Heart right ventricle (tissue), 16 donors: Measurements from ENCODE around the gene CMIP. TPM values are rescaled to one million over a fixed set of nuclear protein-coding genes. Genes with fewer than 3 reads are reported as not detected.

Experiments
- ATAC-seq, 8 donors: fragments of 200-7000 bp; cut with Tn5 transposase; one replicate each; pipeline ENCODE4 v1.9.1; 2020; ENCODE audit warnings: mild to moderate bottlenecking in 8 of 8, moderate library complexity in 8 of 8, moderate number of reproducible peaks in 1 of 8
- DNase-seq, 2 donors: peaks; one replicate each; pipeline ENCODE4 v3.0.0-alpha.2; 2020
- H3K27ac ChIP-seq, 10 donors: fragments of 200-600 bp; sonication (generic) in 2 of 10; one replicate each; pipeline versions ENCODE4 v1.5.0 to v1.8.0; 2020 to 2022; ENCODE audit warnings: mild to moderate bottlenecking in 3 of 10
- H3K27me3 ChIP-seq, 7 donors: fragments of 200-600 bp; one replicate each; pipeline ENCODE4 v1.8.0; 2021 to 2022; ENCODE audit warnings: mild to moderate bottlenecking in 2 of 7
- H3K36me3 ChIP-seq, 9 donors: fragments of 200-600 bp; sonication (generic) in 1 of 9; one replicate each; pipeline versions ENCODE4 v1.5.0 to v1.8.0; 2020 to 2022; ENCODE audit warnings: mild to moderate bottlenecking in 2 of 9
- H3K4me1 ChIP-seq, 9 donors: fragments of 200-600 bp; sonication (generic) in 1 of 9; one replicate each; pipeline versions ENCODE4 v1.5.0 to v1.8.0; 2020 to 2022; ENCODE audit warnings: mild to moderate bottlenecking in 4 of 9
- H3K4me3 ChIP-seq, 10 donors: fragments of 200-600 bp; sonication (generic) in 2 of 10; one replicate each; pipeline versions ENCODE4 v1.5.0 to v1.8.0; 2020 to 2022; ENCODE audit warnings: mild to moderate bottlenecking in 7 of 10, moderate library complexity in 2 of 10
- H3K9me3 ChIP-seq, 11 donors: fragments of 200-600 bp in 10 of 11; sonication (generic) in 2 of 11; one replicate each; pipeline versions ENCODE4 v1.5.0 to v1.8.0; 2013 to 2022; ENCODE audit warnings: mild to moderate bottlenecking in 2 of 11, control low read depth in 1 of 11, moderate library complexity in 1 of 11
- CTCF ChIP-seq, 9 donors: fragments of 200-600 bp; sonication (generic) in 2 of 9; IDR thresholded peaks; one replicate each; pipeline versions ENCODE4 v1.5.0 to v1.8.0; 2021 to 2022; ENCODE audit warnings: antibody characterized with exemption in 9 of 9, mild to moderate bottlenecking in 5 of 9, moderate library complexity in 1 of 9
- WGBS, 2 donors: extraction: QIAGEN DNeasy Blood & Tissue Kit; methylation state at CpG; one replicate each; pipeline ENCODE4 v1.1.7; 2013; ENCODE audit warnings: inconsistent platforms in 1 of 2; 5-methylcytosine and 5-hydroxymethylcytosine counted together
- intact Hi-C, 10 donors: fragments of 100-400 bp; cut with DNase I; formaldehyde crosslinking; loops; one replicate each; pipeline versions ENCODE4 v1.11.1 to v1.14.2; 2022
- polyA plus RNA-seq, 2 donors: library from polyadenylated mRNA; stranded (reverse); fragments of 200-250 nt; gene quantifications; one replicate each; pipeline ENCODE4 v1.2.3, GENCODE V29; 2013
- total RNA-seq, 10 donors: library from RNA; stranded (reverse); fragmentation: NEBNext Ultra II Directional in 3 of 10; extraction: Animal tissue kit (Norgen Biotek cat#: 25700) in 3 of 10; gene quantifications; one replicate each; pipeline versions ENCODE4 v1.2.1 to v1.2.4, GENCODE V29; 2021 to 2023
- donor health status: Arrhythmogenic right ventricular cardiomyopathy.
- donor health status: ischemic (EF 13 %, LVEDD 7.1; RV severe dilation, severe dysfunction).
- donor health status: healthy with polysubstance abuse.
- donor health status: DM: no; HTN: yes; CAD: no.
- donor health status: DM: no; HTN: no; CAD: no.
- donor health status: ischemic (EF 25% LVEDD 6.9; RV normal size, moderate dysfunction).
- donor health status: ischemic (EF 25% LVEDD 5.7; RV mildly dilated, moderate dysfunction).
- donor health status: healthy.
- donor health status: DM: yes; HTN: yes; CAD: no.
- donor health status: Ischemic cardiomyopathy.
- donor health status: ischemic (EF 35%, LVEDD 5.7; RV mildly dilated, moderate dysfunction).
- donor health status: nonischemic (EF 11% LVEDD 7.7; RV severe dilation, severe dysfunction).
- donor health status: DM: yes; HTN: yes; CAD: no.
- donor health status: PGD.
- donor health status: ischemic (EF 29% LVEDD 5.4; RV normal size, mild dysfunction).
- donor health status: nonischemic (EF 23%, LVEDD 6.1; RV moderate dilation, normal function).

The CMIP gene
- total and polyA plus RNA-seq, 12 donors: 5.4 to 32.8 (median 13.0) TPM

- WGBS, 2 donors: 96 to 99% methylated on average over 6 of the region's 6 CpGs
- Histone ChIP-seq H3K27ac (no peak overlapping the region), H3K9me3 (no peaks in the 10 kb centered on the region), H3K27me3 (no peaks in the 10 kb centered on the region), H3K36me3 (peaks cover 0 to 40% (median 0%) of the 10 kb centered on the region in 9 donors), H3K4me1 (peaks cover 0 to 25% (median 13%) of the 10 kb centered on the region in 9 donors), H3K4me3 (no peak overlapping the region)
- DNase-seq: no peak
- ATAC-seq: no peak
- intact Hi-C loops: loop anchor here (5.0 to 10.0 kb wide), 5 partner anchors 73 to 222 kb away; no protein-coding TSS in a partner anchor
- no peak for TF ChIP-seq CTCF (IDR thresholded peaks at IDR 0.05)
These were observed 179.8 kb downstream of the CMIP start for GRCh38 chr16:81624403-81624759.

DNA sequence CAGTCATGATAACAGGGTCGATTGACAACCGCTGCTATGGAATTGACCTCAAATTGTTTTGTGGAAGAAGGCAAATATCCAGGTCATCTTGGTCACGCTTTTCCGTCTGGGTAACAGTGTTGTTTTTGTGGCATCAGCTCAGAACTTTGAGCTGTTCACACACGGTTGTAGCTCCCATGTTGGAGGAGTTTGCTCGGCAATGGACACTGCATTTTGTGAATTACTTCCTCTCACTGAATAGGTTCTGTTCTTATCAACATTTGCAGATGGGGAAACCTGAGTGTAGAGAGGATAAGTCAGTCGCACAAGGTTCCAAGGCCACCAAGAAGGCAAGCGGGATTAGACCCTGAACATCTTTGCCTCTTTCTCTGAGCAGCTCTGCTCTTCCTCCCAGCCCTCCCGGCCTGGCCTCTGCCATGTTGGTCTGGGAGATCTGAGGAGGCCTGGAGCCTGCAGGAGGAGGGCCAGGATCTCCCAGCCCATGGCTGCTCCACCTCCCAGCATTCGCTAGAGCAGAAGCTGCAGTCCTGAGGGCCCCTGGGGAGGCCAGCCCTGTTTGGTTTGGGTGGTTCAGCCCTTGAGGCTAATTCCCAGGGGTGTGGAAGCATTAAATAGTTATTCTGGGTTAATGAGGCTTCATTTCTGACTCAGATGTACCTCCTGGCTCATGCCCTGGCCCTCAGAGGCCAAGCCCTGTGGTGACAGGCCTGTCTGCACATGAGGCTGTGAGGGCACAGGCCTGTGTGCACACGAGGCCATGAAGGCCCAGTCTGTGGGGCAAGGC lies 180.3 kb downstream of the CMIP start:
- intact Hi-C loops: loop anchor here (5.0 to 10.0 kb wide), 5 partner anchors 72 to 223 kb away; no protein-coding TSS in a partner anchor
- ATAC-seq (peak in 3 of 8 donors; percentile 2 to 13 (median 4)), DNase-seq (no peak)
- Histone ChIP-seq H3K9me3 (no peaks in the 10 kb centered on the region), H3K4me3 (no peak overlapping the region), H3K36me3 (peaks cover 0 to 39% (median 0%) of the 10 kb centered on the region in 9 donors), H3K4me1 (peaks cover 0 to 25% (median 13%) of the 10 kb centered on the region in 9 donors), H3K27ac (peak overlapping the region in 5 of 10 donors; percentile 1 to 48 (median 25)), H3K27me3 (no peaks in the 10 kb centered on the region)
- TF ChIP-seq CTCF (IDR thresholded peaks at IDR 0.05): no peak
- 70 to 72% methylated on average over 11 of the region's 11 CpGs for WGBS, 2 donors

- Histone ChIP-seq H3K27ac (peak overlapping the region in 5 of 10 donors; percentile 1 to 48 (median 25)), H3K27me3 (no peaks in the 10 kb centered on the region), H3K4me1 (peaks cover 0 to 25% (median 13%) of the 10 kb centered on the region in 9 donors), H3K36me3 (peaks cover 0 to 37% (median 0%) of the 10 kb centered on the region in 9 donors), H3K4me3 (no peak overlapping the region), H3K9me3 (no peaks in the 10 kb centered on the region)
- intact Hi-C loops: loop anchor here in 3 of 10 donors (5.0 to 10.0 kb wide), 3 partner anchors 97 to 221 kb away; no protein-coding TSS in a partner anchor
- no peak for TF ChIP-seq CTCF (IDR thresholded peaks at IDR 0.05)
- ATAC-seq: peak; percentile 76 to 89 (median 88)
- 44 to 52% methylated on average over 9 of the region's 9 CpGs for whole genome bisulfite sequencing, 2 donors
- peak; percentile 59 to 63 for DNase-seq
These were observed 181.0 kb downstream of the CMIP start for GRCh38 chr16:81625544-81626153.

DNA sequence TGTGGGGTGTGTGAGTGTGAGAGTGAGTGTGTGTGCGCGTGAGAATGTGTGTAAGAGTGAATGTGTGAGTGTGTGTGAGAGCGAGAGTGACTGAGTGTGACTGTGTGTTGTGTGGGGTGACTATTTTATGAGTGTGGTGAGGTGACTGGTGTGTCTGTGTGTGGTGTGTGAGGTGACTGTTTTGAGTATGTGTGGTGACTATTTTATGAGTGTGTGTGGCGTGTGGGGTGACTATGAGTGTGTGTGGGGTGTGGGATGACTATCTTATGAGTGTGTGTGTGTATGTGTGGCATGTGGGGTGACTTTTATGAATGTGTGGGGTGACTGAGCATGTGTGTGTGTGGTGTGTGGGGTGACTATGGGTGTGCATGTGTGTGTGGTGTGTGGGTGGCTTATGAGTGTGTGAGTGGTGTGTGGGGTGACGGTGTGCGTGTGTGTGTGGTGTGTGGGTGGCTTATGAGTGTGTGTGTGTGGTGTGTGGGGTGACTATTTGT lies 181.6 kb downstream of the CMIP start:
- Histone ChIP-seq H3K27ac (peak overlapping the region in 4 of 10 donors; percentile 1 to 42 (median 16)), H3K27me3 (no peaks in the 10 kb centered on the region), H3K4me3 (no peak overlapping the region), H3K9me3 (no peaks in the 10 kb centered on the region), H3K36me3 (peaks cover 0 to 32% (median 0%) of the 10 kb centered on the region in 9 donors), H3K4me1 (peaks cover 0 to 25% (median 13%) of the 10 kb centered on the region in 9 donors)
- WGBS, 2 donors: 84 to 94% methylated on average over 6 of the region's 6 CpGs
- intact Hi-C loops: loop anchor here in 3 of 10 donors (5.0 to 10.0 kb wide), 3 partner anchors 96 to 221 kb away; no protein-coding TSS in a partner anchor
- ATAC-seq (peak in 2 of 8 donors; percentile 9 to 15), DNase-seq (no peak)
- no peak for TF ChIP-seq CTCF (IDR thresholded peaks at IDR 0.05)
